HEK293T (cell line): ENCODE results near the gene STAB1.

Source experiments
- CTCF ChIA-PET: fragments of 350-600 bp; formaldehyde crosslinking; extraction: SDS; loops from one replicate; lab custom pipeline; 2021; ENCODE audit warnings: antibody characterized with exemption, inconsistent platforms; lab: Yijun Ruan, JAX
- POLR2A ChIA-PET: fragments of 350-600 bp; formaldehyde crosslinking; extraction: SDS; loops from one replicate; lab custom pipeline; 2020; ENCODE audit warnings: antibody characterized with exemption, inconsistent platforms; lab: Yijun Ruan, JAX
- DNase-seq: peaks from one replicate; pipeline ENCODE4 v3.0.0; 2012; ENCODE audit warnings: mixed read lengths; ENCODE audit errors: extremely low spot score
- ARNT ChIP-seq: fragments of 450-650 bp; IDR thresholded peaks from 2 replicates; pipeline ENCODE4 v1.6.1; 2017; ENCODE audit warnings: mild to moderate bottlenecking
- BHLHE40 ChIP-seq: fragments of 450-650 bp; IDR thresholded peaks from 2 replicates; pipeline ENCODE4 v1.6.1; 2016; ENCODE audit warnings: mild to moderate bottlenecking, moderate library complexity, borderline replicate concordance
- CTBP1 ChIP-seq: fragments of 450-650 bp; IDR thresholded peaks from 2 replicates; pipeline ENCODE4 v1.6.1; 2016; ENCODE audit warnings: borderline replicate concordance
- ELF4 ChIP-seq: fragments of 450-650 bp; IDR thresholded peaks from 2 replicates; pipeline ENCODE4 v1.6.1; 2017; ENCODE audit warnings: antibody characterized with exemption
- FOXA1 ChIP-seq: fragments of 450-650 bp; IDR thresholded peaks from 2 replicates; pipeline ENCODE4 v1.6.1; 2016; ENCODE audit warnings: mild to moderate bottlenecking
- FOXK2 ChIP-seq: fragments of 450-650 bp; IDR thresholded peaks from 2 replicates; pipeline ENCODE4 v1.6.1; 2016; ENCODE audit warnings: mild to moderate bottlenecking
- FOXM1 ChIP-seq: fragments of 450-650 bp; IDR thresholded peaks from 2 replicates; pipeline ENCODE4 v1.6.1; 2017; ENCODE audit warnings: mild to moderate bottlenecking, borderline replicate concordance
- HDGF ChIP-seq: fragments of 450-650 bp; IDR thresholded peaks from 2 replicates; pipeline ENCODE4 v1.6.1; 2017; ENCODE audit warnings: antibody characterized with exemption, borderline replicate concordance
- L3MBTL2 ChIP-seq: fragments of 450-650 bp; conservative IDR thresholded peaks from 2 replicates; pipeline ENCODE4 v1.6.1; 2016; ENCODE audit warnings: mild to moderate bottlenecking
- LEF1 ChIP-seq: fragments of 450-650 bp; IDR thresholded peaks from 2 replicates; pipeline ENCODE4 v1.6.1; 2017; ENCODE audit warnings: mild to moderate bottlenecking, borderline replicate concordance
- NFRKB ChIP-seq: fragments of 450-650 bp; IDR thresholded peaks from 2 replicates; pipeline ENCODE4 v1.6.1; 2016; ENCODE audit warnings: mild to moderate bottlenecking, moderate library complexity
- SP1 ChIP-seq: fragments of 450-650 bp; IDR thresholded peaks from 2 replicates; pipeline ENCODE4 v1.6.1; 2017
- SUZ12 ChIP-seq: fragments of 450-650 bp; IDR thresholded peaks from 2 replicates; pipeline ENCODE4 v1.6.1; 2016; ENCODE audit warnings: mild to moderate bottlenecking
- TARDBP ChIP-seq: fragments of 450-650 bp; IDR thresholded peaks from 2 replicates; pipeline ENCODE4 v1.6.1; 2016
- ZNF384 ChIP-seq: fragments of 450-650 bp; IDR thresholded peaks from 2 replicates; pipeline ENCODE4 v1.6.1; 2016
- TF ChIP-seq, protein P1 (sequence below): fragments of 450-650 bp; IDR thresholded peaks from 2 replicates; pipeline ENCODE4 v1.6.1; 2016

The STAB1 gene

GRCh38 chr3:52558436-52558835 is 63.3 kb downstream of the STAB1 start:
- no peak for DNase-seq
- TF ChIP-seq HDGF: no peak
- no peak for TF ChIP-seq LEF1
- TF ChIP-seq FOXK2: no peak
- TF ChIP-seq FOXM1: no peak
- TF ChIP-seq ZNF384: no peak
- TF ChIP-seq L3MBTL2: no peak
- no peak for TF ChIP-seq BHLHE40
- no peak for TF ChIP-seq SP1
- TF ChIP-seq CTBP1: no peak
- no peak for TF ChIP-seq SUZ12
- no peak for TF ChIP-seq NFRKB
- no peak for TF ChIP-seq ELF4
- POLR2A ChIA-PET: interaction anchor here (0.7 kb wide), 1 partner anchor 22 kb away, joined by 3 read pairs; the partner anchor contains the start of gene UQCC5
- CTCF ChIA-PET: no interaction called here

DNA sequence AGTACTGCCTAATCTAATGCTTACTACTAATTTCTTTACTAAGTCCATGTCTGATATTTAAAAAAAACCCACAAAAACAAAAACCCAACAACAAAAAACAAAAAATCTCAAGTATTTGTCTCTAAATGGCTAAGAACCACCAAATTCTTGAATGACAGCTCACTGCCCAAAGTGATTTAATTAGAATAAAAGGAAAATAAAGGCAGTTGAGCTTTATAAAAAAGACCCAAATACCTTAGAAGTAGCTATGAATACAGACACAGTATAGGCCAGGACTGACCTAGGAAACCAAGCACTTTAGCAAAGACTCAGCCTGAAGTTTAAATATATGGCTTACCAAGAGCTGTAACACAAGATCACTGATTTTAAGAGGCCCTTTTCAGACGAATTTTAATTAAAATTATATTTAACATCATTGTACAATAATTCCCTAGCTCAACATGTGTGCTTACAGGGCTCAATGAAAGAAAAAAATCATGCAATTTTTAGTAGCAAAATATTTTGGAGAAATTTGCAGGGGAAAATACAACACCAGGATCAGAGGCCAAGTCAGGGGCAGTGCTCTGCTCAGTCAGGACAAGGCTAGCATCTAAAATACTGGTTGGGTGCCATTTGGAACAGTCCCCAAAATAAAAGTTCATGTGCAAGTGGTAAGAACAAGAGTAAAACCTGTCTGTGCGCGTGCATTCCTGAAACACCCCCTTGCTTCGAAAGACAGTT is 66.0 kb downstream of the STAB1 start:
- no peak for TF ChIP-seq ARNT
- TF ChIP-seq L3MBTL2: no peak
- TF ChIP-seq ELF4: no peak
- no peak for TF ChIP-seq FOXM1
- no peak for TF ChIP-seq ZNF384
- no peak for TF ChIP-seq CTBP1
- no peak for TF ChIP-seq BHLHE40
- TF ChIP-seq, protein P1, sequence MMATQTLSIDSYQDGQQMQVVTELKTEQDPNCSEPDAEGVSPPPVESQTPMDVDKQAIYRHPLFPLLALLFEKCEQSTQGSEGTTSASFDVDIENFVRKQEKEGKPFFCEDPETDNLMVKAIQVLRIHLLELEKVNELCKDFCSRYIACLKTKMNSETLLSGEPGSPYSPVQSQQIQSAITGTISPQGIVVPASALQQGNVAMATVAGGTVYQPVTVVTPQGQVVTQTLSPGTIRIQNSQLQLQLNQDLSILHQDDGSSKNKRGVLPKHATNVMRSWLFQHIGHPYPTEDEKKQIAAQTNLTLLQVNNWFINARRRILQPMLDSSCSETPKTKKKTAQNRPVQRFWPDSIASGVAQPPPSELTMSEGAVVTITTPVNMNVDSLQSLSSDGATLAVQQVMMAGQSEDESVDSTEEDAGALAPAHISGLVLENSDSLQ: no peak
- TF ChIP-seq FOXA1: no peak
- no peak for TF ChIP-seq HDGF
- no peak for TF ChIP-seq SP1
- TF ChIP-seq LEF1: no peak
- TF ChIP-seq FOXK2: no peak
- TF ChIP-seq NFRKB: no peak
- ChIA-PET POLR2A (interaction anchor here (0.7 kb wide), 1 partner anchor 25 kb away, joined by 4 read pairs; the partner anchor contains the start of gene UQCC5), CTCF (interaction anchor here (0.7 kb wide), 1 partner anchor 159 kb away, joined by 3 read pairs; no protein-coding TSS in a partner anchor)
- no peak for DNase-seq

- no peak for DNase-seq
- TF ChIP-seq, protein P1: no peak
- TF ChIP-seq ARNT (no peak), TARDBP (no peak), ZNF384 (no peak), FOXA1 (no peak), FOXK2 (no peak), FOXM1 (no peak), NFRKB (no peak), CTBP1 (no peak), ELF4 (no peak), L3MBTL2 (no peak), BHLHE40 (no peak), SP1 (no peak), HDGF (no peak), SUZ12 (no peak)
- CTCF ChIA-PET: no interaction called here
- POLR2A ChIA-PET: no interaction called here
Measured at GRCh38 chr3:52563984-52564383, 68.8 kb downstream of the STAB1 start.

GRCh38 chr3:52568069-52568468 is 72.9 kb downstream of the STAB1 start:
- TF ChIP-seq SP1 (no peak), LEF1 (no peak), FOXK2 (no peak), FOXA1 (no peak), TARDBP (no peak), L3MBTL2 (no peak), BHLHE40 (no peak), ARNT (no peak), CTBP1 (no peak), NFRKB (no peak), ELF4 (no peak)
- TF ChIP-seq, protein P1: no peak
- CTCF ChIA-PET: no interaction called here
- DNase-seq: no peak
- POLR2A ChIA-PET: no interaction called here

DNA sequence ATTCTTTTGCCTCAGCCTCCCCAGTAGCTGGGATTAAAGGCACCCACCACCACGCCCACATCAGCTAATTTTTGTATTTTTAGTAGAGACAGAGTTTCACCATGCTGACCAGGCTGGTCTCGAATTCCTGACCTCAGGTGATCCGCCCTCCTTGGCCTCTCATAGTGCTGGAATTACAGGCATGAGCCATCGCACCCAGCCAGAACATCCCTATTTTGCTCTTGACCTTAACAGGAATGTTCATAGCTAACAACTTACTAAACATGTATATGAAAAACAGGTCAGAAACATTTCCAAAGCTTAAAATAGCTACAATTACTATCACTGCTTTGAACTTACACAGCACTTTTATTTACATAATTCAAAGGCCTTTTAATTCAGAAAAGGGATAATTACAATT is 74.9 kb downstream of the STAB1 start:
- ChIA-PET POLR2A (interaction anchor here (0.9 kb wide), 1 partner anchor 34 kb away, joined by 4 read pairs; the partner anchor contains the start of gene UQCC5), CTCF (no interaction called here)
- no peak for DNase-seq
- TF ChIP-seq HDGF (no peak), ARNT (no peak), FOXK2 (no peak), L3MBTL2 (no peak), BHLHE40 (no peak), NFRKB (no peak), LEF1 (no peak), FOXA1 (no peak), CTBP1 (no peak), ELF4 (no peak), SP1 (no peak), FOXM1 (no peak), ZNF384 (no peak), TARDBP (no peak)
- TF ChIP-seq, protein P1: no peak
